Measurements from ENCODE around the gene CCL22. TPM values are rescaled to one million over a fixed set of nuclear protein-coding genes. Genes with fewer than 3 reads are reported as not detected.

The CCL22 gene
- total and polyA plus RNA-seq, 2 experiments from 2014 or later, result 0.19 TPM; not detected in 1

- no peak overlapping the region for H3K4me2 ChIP-seq
- H3K36me3 Mint-ChIP-seq (ENCODE audit: low read depth), result no peaks in the 10 kb centered on the region
- DNase-seq (ENCODE audit: low spot score) (no peak), ATAC-seq (no peak)
- H3K27ac ChIP-seq (ENCODE audit: low read depth), result no peak overlapping the region
- TF ChIP-seq EZH2 (IDR thresholded peaks at IDR 0.05; ENCODE audit: low read depth, unreplicated experiment) (no peak), JUNB (IDR thresholded peaks at IDR 0.05; ENCODE audit: unreplicated experiment) (no peak), ZNF114 (CRISPR knock-in tag; IDR thresholded peaks at IDR 0.05) (no peak), CTCF (conservative IDR thresholded peaks at IDR 0.05; ENCODE audit: low read depth in 2 of 2) (no peak), ZNF462 (CRISPR knock-in tag; IDR thresholded peaks at IDR 0.05) (no peak), STAT1 (IDR thresholded peaks at IDR 0.05; ENCODE audit: unreplicated experiment) (no peak), NANOG (IDR thresholded peaks at IDR 0.05; ENCODE audit: borderline replicate concordance) (no peak), REST (IDR thresholded peaks at IDR 0.05; ENCODE audit: unreplicated experiment) (no peak), POLR2AphosphoS5 (IDR thresholded peaks at IDR 0.05; ENCODE audit: low read depth) (no peak), ZNF331 (CRISPR knock-in tag; IDR thresholded peaks at IDR 0.05; ENCODE audit: low read depth) (no peak), CREB1 (CRISPR knock-in tag; IDR thresholded peaks at IDR 0.05; ENCODE audit: low read depth) (no peak), EZH2phosphoT487 (IDR thresholded peaks at IDR 0.05; ENCODE audit: unreplicated experiment) (no peak), ETS1 (IDR thresholded peaks at IDR 0.05) (no peak)
- H3K9me3 Mint-ChIP-seq, result no peaks in the 10 kb centered on the region; the same call in 2 of the 3 replicates
- H2AFZ ChIP-seq, result no peak overlapping the region
- no peaks in the 10 kb centered on the region for H3F3A ChIP-seq (replicated peaks; ENCODE audit: low read depth)
- no peaks in the 10 kb centered on the region for H3K79me2 ChIP-seq (replicated peaks; ENCODE audit: insufficient read depth)
- no peaks in the 10 kb centered on the region for H3K4me1 ChIP-seq (ENCODE audit: insufficient read depth)
- H3K9me2 ChIP-seq (ENCODE audit: insufficient read depth), result no peaks in the 10 kb centered on the region
- no peak overlapping the region for H3K4me3 ChIP-seq
- no peaks in the 10 kb centered on the region for H3K27me3 ChIP-seq (ENCODE audit: insufficient read depth)
- H3K36me3 ChIP-seq (ENCODE audit: insufficient read depth), result no peaks in the 10 kb centered on the region
- no peak overlapping the region for H3K4me3 Mint-ChIP-seq
- no peak overlapping the region for H3K27ac Mint-ChIP-seq
- H3K27me3 Mint-ChIP-seq (ENCODE audit: insufficient read depth, low read depth, poor library complexity), result no peaks in the 10 kb centered on the region
- H3K4me1 Mint-ChIP-seq, result no peaks in the 10 kb centered on the region
- no peaks in the 10 kb centered on the region; the same call in 1 of the 2 replicates for H4K20me1 ChIP-seq (replicated peaks; ENCODE audit: insufficient read depth)
These were observed 5.9 kb upstream of the CCL22 start for GRCh38 chr16:57352636-57353047.

Data from GM23338 (cell line).